PFSK-1 (cell line): ENCODE data around the gene DNAJB5.

Experiments used
- FOXP2 ChIP-seq: optimal IDR thresholded peaks from 2 replicates; pipeline ENCODE3; 2011; ENCODE audit warnings: borderline replicate concordance, control low read depth, inconsistent platforms; ENCODE audit not compliant: insufficient read depth; ENCODE audit errors: extremely low read length, extremely low read depth
- POLR2AphosphoS5 ChIP-seq: IDR thresholded peaks from 2 replicates; pipeline ENCODE4 v1.6.1; 2012; ENCODE audit warnings: low read depth, mild to moderate bottlenecking, control low read depth, low read length, moderate library complexity
- REST ChIP-seq, 2 experiments: IDR thresholded peaks; 2 replicates each; pipeline versions ENCODE4 v1.6.1 to v1.8.0; 2011 to 2012; ENCODE audit warnings: low read depth in 2 of 2, low read length in 2 of 2, control low read depth in 1 of 2, inconsistent platforms in 1 of 2, mild to moderate bottlenecking in 1 of 2, moderate library complexity in 1 of 2; ENCODE audit not compliant: insufficient read depth in 1 of 2
- SIN3A ChIP-seq: IDR thresholded peaks from 2 replicates; pipeline ENCODE4 v1.6.1; 2012; ENCODE audit warnings: mild to moderate bottlenecking, low read length, moderate library complexity, borderline replicate concordance; ENCODE audit not compliant: insufficient read depth
- TAF1 ChIP-seq: IDR thresholded peaks from 2 replicates; pipeline ENCODE4 v1.6.1; 2012; ENCODE audit warnings: low read length, control low read depth, borderline replicate concordance; ENCODE audit not compliant: insufficient read depth

The DNAJB5 gene

GRCh38 chr9:34957492-34958410 lies 31.8 kb upstream of the DNAJB5 start, which contains the start of gene PHF24:
Gene PHF24, plus strand, starts transcription at chr9:34958285. Its CDS starts 13,014 bp downstream, at chr9:34971299.
- no peak for TF ChIP-seq FOXP2
- TF ChIP-seq POLR2AphosphoS5, result no peak
- TF ChIP-seq SIN3A, result no peak
- TF ChIP-seq TAF1, result no peak

GRCh38 chr9:34958411-34958982 lies 31.0 kb upstream of the DNAJB5 start:
- TF ChIP-seq FOXP2, result no peak
- TF ChIP-seq TAF1, result no peak
- no peak for TF ChIP-seq SIN3A
- TF ChIP-seq REST (IDR thresholded peaks at IDR 0.05; ENCODE audit: insufficient read depth in 1 of 2, low read depth in 2 of 2, low read length in 2 of 2), result no peak
- no peak for TF ChIP-seq POLR2AphosphoS5

- no peak for TF ChIP-seq SIN3A
- no peak for TF ChIP-seq FOXP2
These were observed 30.1 kb upstream of the DNAJB5 start for GRCh38 chr9:34959461-34959860.

- no peak for TF ChIP-seq SIN3A
- no peak for TF ChIP-seq FOXP2
- TF ChIP-seq POLR2AphosphoS5, result no peak
- no peak for TF ChIP-seq REST (IDR thresholded peaks at IDR 0.05; ENCODE audit: insufficient read depth in 1 of 2, low read depth in 2 of 2, low read length in 2 of 2)
- no peak for TF ChIP-seq TAF1
These were observed 27.7 kb upstream of the DNAJB5 start for GRCh38 chr9:34961574-34962490.

- TF ChIP-seq SIN3A (no peak), FOXP2 (no peak), POLR2AphosphoS5 (no peak), TAF1 (no peak), REST (IDR thresholded peaks at IDR 0.05; ENCODE audit: insufficient read depth in 1 of 2, low read depth in 2 of 2, low read length in 2 of 2) (no peak)
These were observed 27.0 kb upstream of the DNAJB5 start for GRCh38 chr9:34962546-34962945.
